ENCODE measurements around the gene ZNF91. TPM values are rescaled to one million over a fixed set of nuclear protein-coding genes. Genes with fewer than 3 reads are reported as not detected.
"Not testable (repeated sequence)": the region's sequence is repeated elsewhere in the genome, so short reads cannot be mapped to it uniquely, and the experiment has no call there.

The ZNF91 gene
- total RNA-seq, 1 experiment from 2014 or later, result 19.0 TPM

GRCh38 chr19:23294141-23294540, 101.1 kb downstream of the ZNF91 start:
- H3K27ac Mint-ChIP-seq (ENCODE audit: unreplicated experiment), result no peak overlapping the region
- intact Hi-C loops (cut with micrococcal nuclease; ENCODE audit: unreplicated experiment), result no loop called here
- no peak for TF ChIP-seq CTCF (IDR thresholded peaks at IDR 0.05; ENCODE audit: unreplicated experiment)
- no peak overlapping the region for H3K4me3 Mint-ChIP-seq (ENCODE audit: low read depth, unreplicated experiment)
- H3K36me3 Mint-ChIP-seq (ENCODE audit: insufficient read depth, unreplicated experiment), result no peaks in the 10 kb centered on the region
- DNase-seq, result no peak
- CTCF ChIA-PET, result no interaction called here
- no TSS peak for BruUV-seq (replicated peaks)
- H3K9me3 Mint-ChIP-seq (ENCODE audit: low read depth, unreplicated experiment), result peaks cover 8% of the 10 kb centered on the region
- H3K4me1 Mint-ChIP-seq (ENCODE audit: low read depth, unreplicated experiment), result no peaks in the 10 kb centered on the region
- H3K27me3 Mint-ChIP-seq (ENCODE audit: unreplicated experiment), result no peaks in the 10 kb centered on the region

DNA sequence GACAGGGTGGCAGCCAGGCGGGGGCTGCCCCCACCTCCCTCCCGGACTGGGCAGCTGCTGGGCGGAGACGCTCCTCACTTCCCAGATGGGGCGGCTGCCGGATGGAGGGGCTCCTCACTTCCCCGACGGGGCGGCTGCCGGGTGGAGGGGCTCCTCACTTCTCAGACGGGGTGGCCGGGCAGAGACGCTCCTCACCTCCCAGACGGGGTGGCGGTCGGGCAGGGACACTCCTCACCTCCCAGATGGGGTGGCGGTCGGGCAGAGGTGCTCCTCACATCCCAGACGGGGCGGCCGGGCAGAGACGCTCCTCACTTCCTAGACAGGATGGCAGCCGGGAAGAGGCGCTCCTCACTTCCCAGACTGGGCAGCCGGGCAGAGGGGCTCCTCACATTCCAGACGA, 105.3 kb downstream of the ZNF91 start:
- H3K4me1 Mint-ChIP-seq (ENCODE audit: low read depth, unreplicated experiment); intact Hi-C loops (cut with micrococcal nuclease; ENCODE audit: unreplicated experiment); BruUV-seq (replicated peaks); CTCF ChIA-PET; H3K4me3 Mint-ChIP-seq (ENCODE audit: low read depth, unreplicated experiment); DNase-seq; H3K27me3 Mint-ChIP-seq (ENCODE audit: unreplicated experiment); H3K36me3 Mint-ChIP-seq (ENCODE audit: insufficient read depth, unreplicated experiment); H3K27ac Mint-ChIP-seq (ENCODE audit: unreplicated experiment): not testable (repeated sequence)
- H3K9me3 Mint-ChIP-seq (ENCODE audit: low read depth, unreplicated experiment), result peaks cover 11% of the 10 kb centered on the region

Other genes with a start within 250 kb of the ZNF91 start
- 8.2 and 8.6 TPM in 2 replicates for gene ZNF724, start 145.1 kb downstream of the ZNF91 start, total RNA-seq (2022)